Left cardiac atrium (tissue), 4 donors: ENCODE results near the gene BACH2. TPM values are rescaled to one million over a fixed set of nuclear protein-coding genes. Genes with fewer than 3 reads are reported as not detected.
"Not testable (repeated sequence)": the region's sequence is repeated elsewhere in the genome, so short reads cannot be mapped to it uniquely, and the experiment has no call there.

Experiments
- ATAC-seq, 2 donors: fragments of 200-7000 bp; cut with Tn5 transposase; one replicate each; pipeline ENCODE4 v1.9.1; 2020; ENCODE audit warnings: mild to moderate bottlenecking in 2 of 2, moderate library complexity in 2 of 2
- DNase-seq: peaks from one replicate; pipeline ENCODE4 v3.0.0-alpha.2; 2020
- intact Hi-C, 2 donors: fragments of 100-400 bp; cut with DNase I; formaldehyde crosslinking; loops; one replicate each; pipeline versions ENCODE4 v1.14.1 to v1.15.1; 2022 to 2023
- total RNA-seq, 2 donors: library from RNA; stranded (reverse); fragmentation: NEBNext Ultra II Directional; extraction: Animal tissue kit (Norgen Biotek cat#: 25700); gene quantifications; one replicate each; pipeline ENCODE4 v1.2.1, GENCODE V29; 2021
- donor health status: DM: no; HTN: yes; CAD: no.
- donor health status: DM: no; HTN: yes; CAD: no; lungs with severe emphysema.
- donor health status: DM: yes; HTN: yes; CAD: no.
- donor health status: Dilated cardiomyopathy.

The BACH2 gene
- total RNA-seq, 2 donors from 2014 or later: 2.0 to 2.5 TPM

DNA sequence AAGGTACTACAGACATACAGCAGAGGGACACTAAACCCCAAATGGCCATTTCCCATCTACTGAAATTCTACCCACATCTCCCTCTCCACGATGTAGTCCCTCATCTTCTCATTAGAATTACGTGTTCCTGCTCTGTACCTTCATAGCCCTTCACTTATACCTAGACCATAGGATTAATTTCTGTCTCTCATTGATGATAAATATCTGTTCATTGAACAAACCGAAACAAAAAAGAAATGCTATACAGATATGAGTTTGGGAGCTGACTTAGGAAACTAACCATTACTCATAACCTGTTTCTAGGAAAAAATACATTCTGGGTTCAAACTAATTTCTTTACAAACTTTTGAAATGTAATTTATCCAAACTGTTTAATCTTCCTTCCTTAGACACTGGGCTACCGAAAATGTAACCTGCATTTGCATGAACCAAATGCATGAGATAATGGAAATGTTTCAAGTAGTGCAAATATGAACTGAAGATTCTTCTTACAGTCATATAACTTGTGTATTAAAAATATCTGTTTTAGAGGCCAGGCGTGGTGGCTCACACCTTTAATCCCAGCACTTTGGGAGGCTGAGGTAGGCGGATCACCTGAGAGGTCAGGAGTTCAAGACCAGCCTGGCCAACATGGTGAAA is 317.0 kb downstream of the BACH2 start:
- ATAC-seq (no peak), DNase-seq (no peak)
- intact Hi-C loops: loop anchor here (10.0 kb wide), 4 partner anchors 125 to 405 kb away; partner anchors contain the start of gene BACH2 (in 1 of the 2)

DNA sequence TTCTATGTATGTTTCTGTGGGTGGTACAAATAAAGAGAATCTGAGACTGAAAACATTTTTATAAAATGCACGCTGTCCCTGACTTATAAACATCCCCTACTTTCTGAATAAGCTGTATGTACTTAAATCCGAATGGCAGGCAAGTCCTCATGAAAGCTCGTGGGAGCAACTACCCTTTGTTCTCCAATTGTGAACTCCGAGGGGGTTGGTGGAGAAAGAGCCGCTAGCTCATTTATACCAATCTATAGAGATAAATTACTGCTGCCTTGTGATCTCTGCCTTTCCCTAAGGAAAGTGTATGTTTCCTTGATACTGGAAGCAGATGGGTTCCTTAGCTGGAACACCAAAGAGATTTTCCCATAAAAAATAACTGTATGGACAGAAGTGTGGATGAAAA is 317.9 kb downstream of the BACH2 start:
- DNase-seq (no peak), ATAC-seq (no peak)
- intact Hi-C loops: loop anchor here (10.0 kb wide), 4 partner anchors 126 to 406 kb away; partner anchors contain the start of gene BACH2 (in 1 of the 2)

DNA sequence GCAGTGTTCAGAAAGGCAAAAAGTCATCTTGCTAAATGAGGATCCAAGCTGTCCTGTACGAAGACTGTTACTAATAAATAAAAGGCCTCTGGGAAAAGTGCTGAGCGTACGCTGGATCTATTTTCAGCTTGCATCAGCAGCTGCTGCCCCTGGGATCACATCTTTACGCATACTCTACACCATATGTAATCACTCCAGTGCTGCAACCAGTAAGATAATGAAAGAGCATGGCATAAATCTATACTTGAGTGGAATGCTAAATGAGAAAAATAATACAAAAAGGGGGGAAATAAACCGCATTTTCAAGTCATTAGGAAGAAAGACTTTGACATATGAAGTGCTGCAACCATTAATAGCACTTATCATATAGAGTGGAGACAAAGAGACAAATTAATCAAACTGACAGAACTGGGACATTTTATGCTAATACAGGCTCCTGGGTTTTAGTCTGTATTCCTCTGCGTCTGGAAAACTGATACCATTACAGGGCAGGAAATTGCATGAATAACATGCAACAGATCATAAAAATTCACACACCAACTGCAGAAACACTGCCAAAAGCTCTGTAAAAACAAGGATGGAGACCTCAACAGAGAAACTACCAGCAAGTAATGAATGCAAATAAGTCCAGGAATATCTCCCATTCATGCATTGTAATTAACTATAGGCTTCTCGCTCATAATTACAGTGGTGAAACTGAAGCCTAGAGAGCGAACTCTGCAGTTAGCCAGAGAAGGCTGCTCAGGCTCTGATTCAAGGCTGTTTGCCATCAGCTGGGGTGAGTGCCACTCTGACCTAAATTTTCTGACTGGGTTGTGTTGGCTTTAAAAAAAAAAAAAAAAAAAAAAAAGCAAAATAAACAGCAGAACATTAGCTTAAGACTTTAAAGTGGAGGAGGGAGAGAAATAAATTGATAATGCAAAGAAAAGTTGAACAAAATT is 318.6 kb downstream of the BACH2 start:
- intact Hi-C loops: loop anchor here (10.0 kb wide), 4 partner anchors 127 to 407 kb away; partner anchors contain the start of gene BACH2 (in 1 of the 2)
- no peak for DNase-seq
- peak; percentile 62 to 72 for ATAC-seq

DNA sequence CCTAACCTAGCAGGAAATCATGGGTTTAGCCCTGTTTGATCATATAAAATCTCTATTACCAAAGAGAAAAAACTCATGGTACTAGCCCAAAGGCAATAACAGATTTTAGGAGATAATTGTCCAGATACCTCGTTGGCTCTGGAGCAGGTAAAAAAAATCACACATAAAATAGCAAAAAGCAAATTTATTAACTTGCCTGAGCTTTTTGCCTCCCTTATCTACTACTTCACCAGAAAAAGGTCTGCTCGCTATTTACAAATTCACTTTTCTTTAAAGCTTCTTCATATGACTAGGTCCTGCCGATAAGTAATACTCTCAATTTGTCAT is 320.0 kb downstream of the BACH2 start:
- DNase-seq: no peak
- ATAC-seq: no peak
- intact Hi-C loops: loop anchor here (10.0 kb wide), 4 partner anchors 128 to 408 kb away; partner anchors contain the start of gene BACH2 (in 1 of the 2)

DNA sequence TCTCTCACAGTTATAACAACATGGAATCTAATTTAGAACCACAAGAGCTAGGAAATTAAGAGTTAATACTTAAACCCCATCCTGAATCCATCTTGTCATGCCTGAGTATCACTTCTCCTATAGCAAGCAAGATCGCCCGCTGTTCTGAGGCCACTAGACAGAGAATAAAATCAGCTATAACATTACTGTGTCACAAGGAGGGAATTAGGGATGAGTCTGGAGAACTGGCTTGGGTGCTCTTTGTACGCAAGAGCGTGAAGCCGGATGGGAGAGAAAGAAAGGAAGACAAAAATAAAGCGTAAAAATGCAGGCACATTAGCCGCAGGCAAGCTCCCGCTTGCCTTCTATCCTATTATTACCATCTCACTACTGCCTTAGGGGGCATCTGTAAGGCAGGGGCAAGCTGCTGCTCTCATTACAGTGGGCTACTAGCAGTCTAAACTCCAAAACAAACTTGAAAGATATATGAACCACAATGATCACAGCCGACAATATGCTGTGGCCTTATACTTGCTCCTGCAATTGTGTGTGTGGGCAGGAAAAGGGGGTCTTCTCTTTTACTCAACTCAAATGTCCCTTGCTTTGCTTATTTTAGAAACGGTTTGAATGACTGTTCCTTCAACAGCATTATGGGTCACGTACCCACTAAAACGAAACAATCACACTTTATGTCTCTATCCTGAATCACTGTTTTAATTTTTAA is 320.5 kb downstream of the BACH2 start:
- DNase-seq (no peak), ATAC-seq (no peak)
- intact Hi-C loops: loop anchor here (10.0 kb wide), 4 partner anchors 129 to 409 kb away; partner anchors contain the start of gene BACH2 (in 1 of the 2)

DNA sequence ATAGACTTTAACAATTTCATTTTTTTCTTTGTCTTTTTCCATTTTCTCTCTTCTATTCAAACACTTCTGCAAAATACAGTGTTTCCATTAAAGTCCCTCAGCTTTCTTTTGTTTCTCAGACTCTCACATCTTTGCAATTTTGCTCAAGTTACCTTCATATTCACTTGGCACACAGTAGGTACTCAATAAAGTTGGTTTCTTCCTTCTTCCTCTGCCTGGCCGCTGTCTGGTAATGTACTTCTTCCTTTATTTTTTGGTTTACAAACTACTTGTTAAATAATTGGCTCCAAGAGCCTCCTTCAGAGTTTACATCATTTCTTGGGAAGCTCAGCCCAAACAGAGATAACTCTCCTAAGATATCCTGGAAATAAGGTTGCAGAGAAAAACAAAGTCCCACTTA is 321.3 kb downstream of the BACH2 start:
- intact Hi-C loops: loop anchor here (10.0 kb wide), 4 partner anchors 129 to 409 kb away; partner anchors contain the start of gene BACH2 (in 1 of the 2)
- ATAC-seq (no peak), DNase-seq (no peak)

DNA sequence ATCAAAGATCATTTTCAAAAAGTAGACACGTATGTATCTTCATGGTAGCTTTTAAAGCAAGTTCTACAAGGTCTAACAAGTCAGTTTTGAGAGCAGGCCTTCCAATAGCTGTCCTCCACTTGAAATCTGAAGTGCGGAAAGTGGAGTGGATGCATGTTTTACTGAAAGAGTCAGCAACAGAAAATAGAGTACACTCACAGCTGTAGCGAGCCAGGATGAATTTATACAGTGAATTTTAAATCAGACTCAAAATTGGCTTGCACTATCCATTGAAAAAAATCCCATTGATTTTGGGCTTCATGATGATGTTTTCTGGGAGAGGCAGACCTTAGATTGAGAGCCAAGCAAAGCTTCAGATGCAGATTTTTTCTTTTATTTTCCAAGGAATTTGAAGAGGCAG is 321.8 kb downstream of the BACH2 start:
- DNase-seq (no peak), ATAC-seq (peak in 1 of 2 donors; percentile 66)
- intact Hi-C loops: loop anchor here (10.0 kb wide), 4 partner anchors 130 to 410 kb away; partner anchors contain the start of gene BACH2 (in 1 of the 2)

DNA sequence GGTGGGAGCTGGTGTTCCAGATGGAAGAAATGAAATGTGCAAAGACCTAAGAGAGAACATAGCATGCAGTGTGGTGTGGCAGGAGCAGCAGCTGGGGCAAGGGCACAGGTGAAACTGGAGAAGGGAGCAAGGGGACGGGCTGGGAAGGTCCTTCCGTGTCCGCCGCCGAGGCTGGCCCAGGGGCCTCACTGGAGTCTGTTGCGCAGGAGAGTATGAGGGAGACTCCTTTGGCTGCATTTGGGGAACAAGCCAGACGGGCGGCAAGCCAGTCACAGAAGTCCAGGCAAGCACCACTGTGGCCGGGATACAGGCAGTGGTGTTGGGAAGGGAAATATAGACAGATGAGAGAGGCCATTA is 324.6 kb downstream of the BACH2 start:
- no peak for ATAC-seq
- DNase-seq: no peak
- intact Hi-C loops: loop anchor here (10.0 kb wide), 4 partner anchors 133 to 413 kb away; partner anchors contain the start of gene BACH2 (in 1 of the 2)

DNA sequence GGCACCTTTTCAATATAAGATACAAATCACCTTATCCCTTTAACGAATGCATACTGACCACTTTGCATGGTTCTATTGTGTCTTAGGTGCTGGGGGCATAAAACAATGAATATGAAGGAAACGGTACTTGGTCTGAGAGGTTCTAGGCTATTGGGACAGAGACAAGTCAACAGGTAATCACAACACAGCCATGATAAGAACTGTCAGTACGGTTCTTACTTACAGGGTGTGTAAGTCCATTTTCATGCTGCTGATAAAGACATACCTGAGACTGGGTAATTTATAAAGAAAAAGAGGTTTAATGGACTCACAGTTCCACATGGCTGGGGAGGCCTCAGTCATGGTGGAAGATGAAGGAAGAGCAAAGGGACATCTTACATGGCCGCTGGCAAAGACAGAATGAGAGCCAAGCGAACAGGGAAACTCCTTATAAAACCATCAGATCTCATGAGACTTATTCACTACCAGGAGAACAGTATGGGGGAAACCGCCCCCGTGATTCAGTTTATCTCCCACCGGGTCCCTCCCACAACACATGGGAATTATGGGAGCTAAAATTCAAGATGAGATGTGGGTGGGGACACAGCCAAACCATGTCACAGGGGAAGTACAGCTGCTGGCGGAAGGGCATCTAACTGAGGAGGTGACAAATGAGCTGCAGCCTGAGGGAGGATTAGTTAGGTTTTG is 325.2 kb downstream of the BACH2 start:
- DNase-seq, ATAC-seq: not testable (repeated sequence)
- intact Hi-C loops: loop anchor here (2.0 to 10.0 kb wide), 5 partner anchors 133 to 421 kb away; partner anchors contain the start of gene BACH2 (in 1 of the 2)

DNA sequence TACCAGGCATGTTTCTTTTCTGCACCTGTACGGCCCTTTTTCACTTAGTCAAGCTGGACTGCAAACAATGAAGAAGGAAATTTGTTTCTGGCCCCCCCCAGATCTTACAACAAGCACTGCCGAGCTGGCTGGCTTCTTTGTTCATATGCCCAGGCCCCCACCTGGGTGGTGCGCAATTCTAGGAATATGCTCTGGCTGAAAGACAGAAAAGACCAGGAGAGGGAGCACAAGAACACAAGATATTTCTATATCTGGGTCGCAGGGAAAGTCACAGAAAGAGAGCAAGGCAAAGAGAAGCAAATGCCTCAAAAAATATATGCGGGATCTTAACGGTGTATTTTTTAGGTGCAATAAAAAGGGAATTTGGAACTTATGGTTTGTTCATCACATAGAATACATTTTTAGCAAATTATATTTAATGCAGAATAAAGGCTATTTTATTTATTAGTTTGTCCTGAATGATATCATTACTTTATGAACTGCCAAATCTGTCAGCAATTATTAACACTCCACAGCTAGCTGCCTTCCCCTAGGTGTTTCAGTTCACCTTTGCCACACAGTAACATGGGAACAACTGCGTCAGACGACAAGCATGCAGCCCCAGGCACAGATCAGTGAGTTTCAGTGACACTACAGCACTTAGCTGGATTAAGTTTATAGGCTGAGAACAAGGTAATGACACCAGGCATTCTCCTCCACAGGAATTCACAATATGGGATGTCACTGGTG is 325.9 kb downstream of the BACH2 start:
- ATAC-seq (peak; percentile 81 to 84), DNase-seq (peak; percentile 28)
- intact Hi-C loops: loop anchor here (2.0 to 10.0 kb wide), 5 partner anchors 134 to 422 kb away; partner anchors contain the start of gene BACH2 (in 1 of the 2)

DNA sequence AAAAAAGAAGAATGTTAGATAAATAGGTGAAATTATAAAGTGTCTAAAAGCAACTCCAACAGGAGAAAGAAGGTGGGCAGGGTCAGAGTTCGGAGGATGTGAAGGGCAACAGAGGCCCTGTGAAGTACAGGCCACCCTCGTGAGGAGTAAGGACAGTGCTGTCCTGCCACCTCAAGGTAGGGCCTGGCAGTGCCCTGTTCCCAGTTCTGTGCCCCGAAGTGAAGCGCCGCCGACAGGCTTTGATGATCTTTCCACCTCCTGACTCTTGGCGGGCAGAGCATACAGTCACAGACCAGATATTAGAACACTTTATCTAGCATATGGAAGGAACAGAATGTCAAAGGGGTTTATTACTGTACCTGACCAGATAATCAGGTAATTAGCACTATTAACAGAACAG is 326.6 kb downstream of the BACH2 start:
- no peak for DNase-seq
- ATAC-seq: peak in 1 of 2 donors; percentile 25
- intact Hi-C loops: loop anchor here (2.0 to 10.0 kb wide), 5 partner anchors 135 to 423 kb away; partner anchors contain the start of gene BACH2 (in 1 of the 2)

DNA sequence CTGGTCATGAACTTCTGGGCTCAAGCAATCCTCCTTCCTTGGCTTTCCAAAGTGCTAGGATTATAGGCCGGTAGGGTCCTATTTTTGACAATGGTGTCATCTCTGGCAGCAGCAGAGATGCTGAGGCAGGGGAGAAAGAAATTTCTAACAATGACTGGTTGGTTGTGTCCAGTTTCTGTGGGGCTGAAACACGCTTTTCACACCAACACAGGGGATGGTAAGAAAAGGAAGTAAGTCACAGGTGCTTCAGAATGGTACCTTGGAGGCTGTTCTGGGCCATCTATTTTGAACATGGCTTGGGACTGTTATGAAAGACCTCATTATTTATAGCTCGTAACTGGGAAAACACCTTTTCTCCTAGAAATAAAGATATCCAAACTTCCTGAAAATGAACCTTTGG is 329.7 kb downstream of the BACH2 start:
- no peak for DNase-seq
- no peak for ATAC-seq
- intact Hi-C loops: no loop called here

DNA sequence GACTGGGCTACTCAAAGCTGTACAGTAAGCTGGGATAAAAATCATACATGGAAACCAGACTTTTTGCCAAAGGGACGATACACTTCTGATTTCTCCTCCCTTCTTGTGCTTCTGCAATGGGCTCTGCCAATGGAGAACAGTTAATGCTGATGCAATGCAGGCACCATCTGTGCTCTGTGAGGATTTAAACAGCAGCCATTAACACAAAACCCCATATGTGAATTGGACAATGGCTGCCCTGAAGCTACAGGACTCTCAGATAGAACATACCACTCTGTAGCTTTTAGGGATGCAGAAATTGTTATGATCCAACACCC is 330.5 kb downstream of the BACH2 start:
- intact Hi-C loops: no loop called here
- ATAC-seq: no peak
- DNase-seq: no peak

DNA sequence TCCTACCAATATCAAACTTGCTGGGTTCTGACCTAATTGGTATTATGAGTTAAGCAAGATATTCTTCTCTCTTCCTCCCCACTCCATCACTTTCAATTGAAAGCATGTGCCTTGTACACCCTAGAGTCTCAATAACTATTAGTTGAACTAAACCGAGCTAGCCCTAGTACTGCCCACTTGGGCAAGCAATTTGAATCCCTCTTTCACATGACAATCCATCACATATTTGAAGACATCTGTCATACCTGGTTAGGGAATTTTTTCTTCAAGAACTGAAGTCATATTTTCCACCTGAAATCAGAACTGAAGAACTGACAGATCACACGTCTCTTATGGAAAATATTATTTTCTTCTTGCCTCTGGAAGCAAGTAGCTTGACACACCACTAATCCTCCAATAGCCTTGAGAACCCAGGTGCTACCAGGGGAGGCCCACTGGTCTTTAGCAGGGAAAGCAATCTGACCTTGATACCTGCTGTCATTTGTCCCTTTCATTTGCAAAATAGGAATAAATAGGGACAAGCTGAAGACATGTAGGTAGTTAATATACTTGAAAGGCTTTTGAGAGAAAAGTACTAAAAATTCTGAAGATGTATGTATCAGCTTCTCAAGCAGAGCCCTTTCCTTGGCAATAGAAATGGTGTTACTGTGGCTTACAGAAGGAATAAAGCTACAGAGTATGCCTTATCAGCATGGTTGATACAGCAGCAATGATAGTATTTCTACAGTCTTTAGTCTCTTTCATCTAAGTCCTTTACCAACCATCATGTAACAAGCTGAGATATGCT is 331.0 kb downstream of the BACH2 start:
- intact Hi-C loops: no loop called here
- no peak for ATAC-seq
- no peak for DNase-seq

DNA sequence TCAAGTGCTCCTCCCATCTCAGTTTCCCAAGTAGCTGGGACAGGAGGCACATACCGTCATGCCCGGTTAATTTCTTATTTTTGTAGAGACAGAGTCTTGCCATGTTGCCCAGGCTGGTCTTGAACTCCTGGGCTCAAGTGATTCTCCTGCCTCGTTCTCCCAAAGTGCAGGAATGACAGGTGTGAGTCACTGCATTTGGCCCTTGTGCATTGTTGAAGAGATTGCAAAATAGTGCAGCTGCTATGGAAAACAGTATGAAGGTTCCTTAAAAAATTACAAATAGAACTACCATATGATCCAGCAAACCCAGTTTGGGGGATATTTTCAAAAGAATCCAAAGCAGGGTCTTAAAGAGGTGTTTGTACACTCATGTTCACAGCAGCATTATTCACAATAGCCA is 333.3 kb downstream of the BACH2 start:
- ATAC-seq: no peak
- intact Hi-C loops: no loop called here
- DNase-seq: no peak

DNA sequence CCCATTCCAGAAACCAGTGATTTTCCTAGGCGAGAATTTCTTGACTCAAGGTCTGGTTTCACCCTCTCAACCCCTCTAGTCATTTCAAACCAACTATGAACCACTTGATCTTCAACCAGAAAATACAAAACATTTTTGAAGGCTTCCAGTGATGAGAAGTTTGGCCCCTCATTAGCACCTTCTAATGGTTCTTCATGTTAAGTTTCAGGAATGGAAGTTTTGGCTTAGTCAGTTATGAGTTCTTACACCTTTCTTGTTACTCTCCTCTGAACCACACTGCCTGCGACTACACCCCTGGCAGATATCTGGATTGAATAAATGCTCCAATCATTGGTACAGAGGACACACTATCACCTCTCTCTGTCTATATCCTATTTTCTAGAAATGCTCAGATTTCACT is 335.2 kb downstream of the BACH2 start:
- DNase-seq (no peak), ATAC-seq (no peak)
- intact Hi-C loops: no loop called here

DNA sequence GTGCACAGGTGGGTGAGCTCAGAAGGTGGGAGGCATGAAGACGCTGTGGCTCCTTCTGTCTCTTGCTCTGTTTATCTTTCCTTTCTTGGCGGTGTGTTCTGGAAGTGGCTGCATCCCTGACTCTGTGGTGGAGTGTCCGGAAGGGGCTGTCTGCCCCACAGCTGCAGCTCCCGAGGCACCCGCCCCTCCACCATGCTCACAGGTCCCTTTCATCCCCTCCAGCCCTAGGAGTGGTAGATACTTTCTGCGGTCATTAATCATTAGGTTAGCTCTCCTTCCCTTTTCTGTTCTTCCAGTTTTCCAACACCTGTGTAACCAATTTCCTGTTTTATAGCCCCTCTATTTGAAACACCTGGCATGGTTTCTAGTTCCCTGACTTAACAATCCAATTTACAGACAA is 336.8 kb downstream of the BACH2 start:
- DNase-seq (no peak), ATAC-seq (no peak)
- intact Hi-C loops: no loop called here
